ENCODE results near the gene PDZK1IP1.

DNA sequence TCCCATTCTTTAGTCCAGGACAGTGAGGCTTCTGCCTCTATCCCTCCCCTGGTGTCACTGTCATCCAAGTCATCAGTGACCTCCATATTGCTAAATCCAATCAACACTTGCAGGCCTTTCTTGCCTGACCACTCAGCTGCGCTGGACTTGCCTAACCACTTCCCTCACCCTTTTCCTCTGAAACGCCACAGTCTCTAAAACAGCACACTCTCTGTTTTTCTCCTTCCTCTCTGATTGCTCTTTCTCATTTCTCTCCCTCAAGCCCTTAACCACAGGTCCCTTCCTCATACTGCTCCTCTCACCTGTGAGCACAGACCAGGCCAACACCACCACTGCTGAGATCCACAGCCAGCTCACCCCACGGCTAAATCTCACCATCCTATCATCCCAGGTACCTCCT, 24.7 kb upstream of the PDZK1IP1 start:
- TF ChIP-seq, protein P1, sequence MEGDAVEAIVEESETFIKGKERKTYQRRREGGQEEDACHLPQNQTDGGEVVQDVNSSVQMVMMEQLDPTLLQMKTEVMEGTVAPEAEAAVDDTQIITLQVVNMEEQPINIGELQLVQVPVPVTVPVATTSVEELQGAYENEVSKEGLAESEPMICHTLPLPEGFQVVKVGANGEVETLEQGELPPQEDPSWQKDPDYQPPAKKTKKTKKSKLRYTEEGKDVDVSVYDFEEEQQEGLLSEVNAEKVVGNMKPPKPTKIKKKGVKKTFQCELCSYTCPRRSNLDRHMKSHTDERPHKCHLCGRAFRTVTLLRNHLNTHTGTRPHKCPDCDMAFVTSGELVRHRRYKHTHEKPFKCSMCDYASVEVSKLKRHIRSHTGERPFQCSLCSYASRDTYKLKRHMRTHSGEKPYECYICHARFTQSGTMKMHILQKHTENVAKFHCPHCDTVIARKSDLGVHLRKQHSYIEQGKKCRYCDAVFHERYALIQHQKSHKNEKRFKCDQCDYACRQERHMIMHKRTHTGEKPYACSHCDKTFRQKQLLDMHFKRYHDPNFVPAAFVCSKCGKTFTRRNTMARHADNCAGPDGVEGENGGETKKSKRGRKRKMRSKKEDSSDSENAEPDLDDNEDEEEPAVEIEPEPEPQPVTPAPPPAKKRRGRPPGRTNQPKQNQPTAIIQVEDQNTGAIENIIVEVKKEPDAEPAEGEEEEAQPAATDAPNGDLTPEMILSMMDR (IDR thresholded peaks at IDR 0.05), result no peak
- TF ChIP-seq POLR2AphosphoS5 (IDR thresholded peaks at IDR 0.05) (no peak), POLR2A (IDR thresholded peaks at IDR 0.05) (no peak)
